ENCODE data around the gene CPED1.

Gene CPED1

GRCh38 chr7:121323515-121324302 lies 335.2 kb downstream of the CPED1 start:
- no peak for DNase-seq (ENCODE audit: low read depth)

- DNase-seq (ENCODE audit: low read depth), result no peak
Measured at GRCh38 chr7:121327671-121328070, 339.2 kb downstream of the CPED1 start.

GRCh38 chr7:121328508-121329190 lies 340.1 kb downstream of the CPED1 start, which contains the start of gene WNT16:
Gene WNT16, plus strand, starts transcription at chr7:121329000. Its CDS starts 293 bp downstream, at chr7:121329293.
- no peak for DNase-seq (ENCODE audit: low read depth)

- no peak for DNase-seq (ENCODE audit: low read depth)
Measured at GRCh38 chr7:121329191-121330052, 340.9 kb downstream of the CPED1 start.

- no peak for DNase-seq (ENCODE audit: low read depth)
Measured at GRCh38 chr7:121330053-121330833, 341.7 kb downstream of the CPED1 start.

DNA sequence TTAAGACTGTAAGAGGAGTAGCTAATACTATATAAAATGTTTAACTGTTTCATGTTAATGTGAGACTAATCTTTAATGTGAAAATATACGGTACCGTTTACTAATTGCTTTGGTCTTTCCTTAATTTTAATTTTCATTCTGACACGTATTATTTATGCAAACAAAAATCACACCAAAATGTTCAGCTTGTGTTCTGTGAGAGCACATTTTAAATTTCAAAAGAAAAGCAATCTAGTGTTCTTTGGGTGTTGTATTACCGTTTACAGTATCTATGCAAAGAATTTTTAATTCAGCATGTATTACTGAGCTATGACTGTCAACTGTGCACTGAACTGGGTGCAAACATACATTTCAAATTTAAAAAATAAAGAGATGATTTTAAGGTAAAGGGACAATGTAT lies 342.5 kb downstream of the CPED1 start:
- no peak for DNase-seq (ENCODE audit: low read depth)

GRCh38 chr7:121331574-121331973 lies 343.1 kb downstream of the CPED1 start:
- DNase-seq (ENCODE audit: low read depth), result no peak

DNA sequence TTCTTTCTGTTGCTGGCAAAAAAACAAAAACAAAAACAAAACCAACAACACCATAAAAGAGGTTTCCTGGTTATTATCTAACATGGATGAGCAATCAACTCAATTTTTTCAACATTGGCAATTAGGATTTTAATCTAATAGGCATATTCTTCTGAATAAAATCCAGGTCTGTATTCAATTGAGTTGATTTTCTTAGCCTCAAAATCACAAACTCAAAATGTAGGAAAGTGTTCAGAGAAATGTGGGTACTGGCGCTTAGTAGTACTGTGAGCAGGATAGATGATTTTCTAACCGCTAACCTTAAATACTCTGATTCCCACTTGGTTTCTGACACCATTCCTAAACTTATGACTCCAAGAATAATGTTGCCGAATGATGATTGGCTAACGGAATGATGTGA lies 345.9 kb downstream of the CPED1 start:
- no peak for DNase-seq (ENCODE audit: low read depth)

- DNase-seq (ENCODE audit: low read depth), result no peak
Measured at GRCh38 chr7:121334875-121335648, 346.6 kb downstream of the CPED1 start.

GRCh38 chr7:121336579-121336978 lies 348.1 kb downstream of the CPED1 start:
- DNase-seq (ENCODE audit: low read depth), result no peak

GRCh38 chr7:121337398-121337797 lies 348.9 kb downstream of the CPED1 start:
- DNase-seq (ENCODE audit: low read depth), result no peak

- DNase-seq (ENCODE audit: low read depth), result no peak
Measured at GRCh38 chr7:121339082-121339481, 350.6 kb downstream of the CPED1 start.

- DNase-seq (ENCODE audit: low read depth), result no peak
Measured at GRCh38 chr7:121341933-121342332, 353.4 kb downstream of the CPED1 start.

DNA sequence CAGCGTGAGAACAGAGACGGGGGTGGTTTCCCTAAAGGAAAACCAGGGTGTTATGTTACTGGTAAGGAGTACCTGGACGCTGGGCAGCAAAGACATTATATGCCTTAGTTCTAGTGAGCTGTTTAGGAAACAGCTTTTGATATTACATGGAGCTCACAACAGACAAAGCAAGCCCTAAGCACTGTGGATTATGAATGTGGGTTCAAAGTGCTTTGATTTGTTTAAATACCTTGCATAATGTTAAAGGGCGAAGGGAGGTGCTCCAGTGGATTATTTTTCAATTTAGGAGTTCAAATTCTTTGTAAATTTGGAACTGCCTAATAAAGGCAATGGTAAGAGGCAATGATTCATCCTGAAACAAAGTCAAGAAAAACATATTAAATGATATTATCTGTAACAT lies 354.1 kb downstream of the CPED1 start:
- DNase-seq (ENCODE audit: low read depth), result no peak

DNA sequence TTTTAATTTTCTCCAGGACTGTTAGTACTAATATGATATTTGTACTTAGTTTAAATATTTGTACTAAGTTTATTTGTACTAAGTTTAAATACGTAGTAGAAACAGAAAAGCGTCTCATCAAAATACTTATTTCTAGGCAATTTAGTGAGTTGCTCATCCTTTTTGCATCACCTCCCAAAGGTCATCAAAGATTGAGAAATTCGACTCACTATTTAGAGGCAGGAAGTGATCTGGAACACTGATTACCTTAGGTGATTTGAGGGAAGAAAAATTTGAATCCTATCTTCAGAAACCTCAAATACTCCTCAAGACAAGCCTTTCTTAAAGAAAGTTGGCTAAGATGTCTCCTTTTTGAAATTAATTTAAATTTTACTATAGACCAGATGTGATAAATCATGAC lies 354.8 kb downstream of the CPED1 start:
- no peak for DNase-seq (ENCODE audit: low read depth)

DNA sequence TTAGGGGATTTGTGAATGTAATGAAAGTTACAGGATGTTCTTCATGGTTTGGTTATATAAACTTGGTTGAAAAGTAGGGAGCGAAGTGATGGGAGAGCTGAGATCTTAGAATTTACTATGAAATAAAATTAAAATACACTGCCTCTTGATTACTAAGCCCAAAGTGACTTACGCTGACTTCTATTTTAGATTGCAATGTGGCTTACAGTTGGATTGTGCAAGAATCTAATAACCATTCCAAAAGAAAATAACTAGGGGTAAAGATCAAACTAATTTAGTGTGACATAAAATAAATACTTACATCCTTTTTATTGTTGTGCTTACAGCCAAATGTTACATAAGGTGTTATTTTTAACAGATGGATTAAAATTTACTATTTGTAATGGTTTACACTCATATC lies 355.6 kb downstream of the CPED1 start:
- DNase-seq (ENCODE audit: low read depth), result no peak

DNA sequence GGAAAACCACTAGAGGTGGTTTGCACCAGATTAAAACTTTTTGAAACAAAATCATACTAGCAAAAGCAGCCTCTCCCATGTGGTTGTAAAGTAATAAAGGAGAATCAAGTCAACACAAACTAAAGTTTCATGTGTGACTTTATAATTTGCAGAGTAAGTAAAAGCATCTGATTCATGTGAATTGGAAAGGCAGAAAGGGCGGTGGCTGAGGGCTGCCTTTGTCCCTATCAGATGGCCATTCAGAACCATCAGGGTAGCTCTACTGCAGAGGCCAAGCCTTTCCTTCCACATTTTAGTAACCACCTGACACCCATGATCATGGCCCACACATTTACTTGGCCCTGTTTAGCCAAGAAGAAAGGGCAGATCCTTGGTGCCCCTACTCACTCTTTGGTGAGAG lies 356.0 kb downstream of the CPED1 start:
- no peak for DNase-seq (ENCODE audit: low read depth)
